Measurements from ENCODE around the gene RFTN2. TPM values are rescaled to one million over a fixed set of nuclear protein-coding genes. Genes with fewer than 3 reads are reported as not detected.

Gene RFTN2
- total and polyA plus RNA-seq, 2 of the 13 experiments (the other 11 are each of a cell fraction or from before 2014, with no cell fraction given), result not detected

DNA sequence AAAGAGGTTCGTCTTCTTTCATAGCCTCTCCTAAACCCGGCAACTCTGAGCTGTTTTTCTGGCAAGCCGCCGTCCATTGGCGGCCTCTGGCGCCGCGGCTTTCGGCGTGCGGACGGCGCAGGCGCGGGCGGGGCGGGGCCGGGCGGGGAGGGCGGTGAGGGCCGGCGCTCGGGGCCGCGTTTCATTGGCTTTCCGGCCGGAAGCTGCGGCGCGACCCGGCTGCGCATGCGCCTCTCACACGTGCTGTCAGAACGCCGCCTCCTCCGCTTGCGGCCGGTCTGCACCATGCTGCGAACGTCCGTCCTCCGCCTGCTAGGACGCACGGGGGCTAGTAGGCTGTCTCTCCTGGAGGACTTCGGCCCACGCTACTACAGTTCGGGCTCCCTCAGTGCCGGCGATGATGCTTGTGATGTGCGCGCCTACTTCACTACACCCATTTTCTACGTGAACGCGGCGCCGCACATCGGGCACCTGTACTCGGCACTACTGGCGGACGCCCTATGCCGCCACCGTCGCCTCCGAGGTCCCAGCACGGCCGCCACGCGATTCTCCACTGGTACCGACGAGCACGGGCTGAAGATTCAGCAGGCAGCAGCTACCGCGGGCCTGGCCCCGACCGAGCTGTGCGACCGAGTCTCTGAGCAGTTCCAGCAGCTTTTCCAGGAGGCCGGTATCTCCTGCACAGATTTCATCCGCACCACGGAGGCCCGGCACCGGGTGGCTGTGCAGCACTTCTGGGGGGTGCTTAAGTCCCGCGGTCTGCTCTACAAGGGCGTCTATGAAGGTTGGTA is 29.9 kb upstream of the RFTN2 start, which contains the start of gene MARS2:
TSS of gene MARS2 (plus strand) at position 249 of the 791 bp plus-strand sequence. CDS start at position 286, 37 bp downstream.
- in situ Hi-C loops (cut with HindIII; ENCODE audit: extremely low pct_ligation_motif_present, low pct_unique_long_range_greater_than_20kb) (loop anchor here (5.0 to 10.0 kb wide), 2 partner anchors 72 to 191 kb away; partner anchors contain the start of gene MOB4), intact Hi-C loops (cut with micrococcal nuclease; ENCODE audit: unreplicated experiment) (loop anchor here (1.0 to 10.0 kb wide), 4 partner anchors 189 to 311 kb away; partner anchors contain the start of genes COQ10B, MOB4 and SF3B1)
- FAIRE-seq (no peak), DNase-seq (ENCODE audit: low spot score) (peak; percentile 88), ATAC-seq (peak; percentile 88)
- ChIA-PET CTCF (ENCODE audit: low intra/inter-chr PET ratio, low total read pairs) (interaction anchor here (1.1 kb wide), 1 partner anchor 72 kb away, joined by 3 read pairs; no protein-coding TSS in a partner anchor), POLR2A (interaction anchor here (0.6 to 2.9 kb wide), 10 partner anchors 19 to 270 kb away, joined by 3 to 40 read pairs (median 6); partner anchors contain the start of genes COQ10B, HSPD1, HSPE1 and MOB4)
- Histone ChIP-seq H3K27ac (ENCODE audit: extremely low read length, insufficient read depth, low read length) (peak within 1 kb of the TSS; percentile 54), H3K9ac (ENCODE audit: insufficient read depth, low read depth, low read length) (peak within 1 kb of the TSS; percentile 73), H3K4me2 (ENCODE audit: low read depth, low read length) (peak within 1 kb of the TSS; percentile 92), H3K27me3 (ENCODE audit: control insufficient read depth in 1 of 2, insufficient read depth in 2 of 2, low read length in 2 of 2) (no peaks in the 10 kb centered on the region; a peak in 1 of 5 replicates), H3K4me3 (replicated peaks in 1 of 3; ENCODE audit: insufficient read depth in 1 of 3, low read depth in 2 of 3, low read length in 3 of 3) (peak within 1 kb of the TSS; percentile 60 to 86 (median 85)), H3K79me2 (ENCODE audit: insufficient read depth, low read length) (peaks cover 41% of the 10 kb centered on the region), H4K20me1 (ENCODE audit: insufficient read depth, low read length) (peaks cover 22% of the 10 kb centered on the region), H3K36me3 (replicated peaks in 1 of 2; ENCODE audit: control insufficient read depth in 1 of 2, insufficient read depth in 2 of 2, low read length in 2 of 2) (peaks cover 0 to 5% of the 10 kb centered on the region in 2 experiments; a peak in 2 of 5 replicates), H3K9me3 (ENCODE audit: low read length) (no peaks in the 10 kb centered on the region), H2AFZ (ENCODE audit: low read length) (peak within 1 kb of the TSS; percentile 99), H3K4me1 (ENCODE audit: insufficient read depth, low read length) (peaks cover 30% of the 10 kb centered on the region)
- 0% methylated on average over 37 of the region's 86 CpGs for WGBS (ENCODE audit: low lambda C conversion rate)
- TSS peak; percentile 51 for BruUV-seq (replicated peaks)
- no peak for TF ChIP-seq ZSCAN12 (CRISPR knock-in tag; IDR thresholded peaks at IDR 0.05)
- TF ChIP-seq, protein P1, sequence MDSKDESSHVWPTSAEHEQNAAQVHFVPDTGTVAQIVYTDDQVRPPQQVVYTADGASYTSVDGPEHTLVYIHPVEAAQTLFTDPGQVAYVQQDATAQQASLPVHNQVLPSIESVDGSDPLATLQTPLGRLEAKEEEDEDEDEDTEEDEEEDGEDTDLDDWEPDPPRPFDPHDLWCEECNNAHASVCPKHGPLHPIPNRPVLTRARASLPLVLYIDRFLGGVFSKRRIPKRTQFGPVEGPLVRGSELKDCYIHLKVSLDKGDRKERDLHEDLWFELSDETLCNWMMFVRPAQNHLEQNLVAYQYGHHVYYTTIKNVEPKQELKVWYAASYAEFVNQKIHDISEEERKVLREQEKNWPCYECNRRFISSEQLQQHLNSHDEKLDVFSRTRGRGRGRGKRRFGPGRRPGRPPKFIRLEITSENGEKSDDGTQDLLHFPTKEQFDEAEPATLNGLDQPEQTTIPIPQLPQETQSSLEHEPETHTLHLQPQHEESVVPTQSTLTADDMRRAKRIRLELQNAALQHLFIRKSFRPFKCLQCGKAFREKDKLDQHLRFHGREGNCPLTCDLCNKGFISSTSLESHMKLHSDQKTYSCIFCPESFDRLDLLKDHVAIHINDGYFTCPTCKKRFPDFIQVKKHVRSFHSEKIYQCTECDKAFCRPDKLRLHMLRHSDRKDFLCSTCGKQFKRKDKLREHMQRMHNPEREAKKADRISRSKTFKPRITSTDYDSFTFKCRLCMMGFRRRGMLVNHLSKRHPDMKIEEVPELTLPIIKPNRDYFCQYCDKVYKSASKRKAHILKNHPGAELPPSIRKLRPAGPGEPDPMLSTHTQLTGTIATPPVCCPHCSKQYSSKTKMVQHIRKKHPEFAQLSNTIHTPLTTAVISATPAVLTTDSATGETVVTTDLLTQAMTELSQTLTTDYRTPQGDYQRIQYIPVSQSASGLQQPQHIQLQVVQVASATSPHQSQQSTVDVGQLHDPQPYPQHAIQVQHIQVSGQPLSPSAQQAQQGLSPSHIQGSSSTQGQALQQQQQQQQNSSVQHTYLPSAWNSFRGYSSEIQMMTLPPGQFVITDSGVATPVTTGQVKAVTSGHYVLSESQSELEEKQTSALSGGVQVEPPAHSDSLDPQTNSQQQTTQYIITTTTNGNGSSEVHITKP (CRISPR knock-in tag; IDR thresholded peaks at IDR 0.05; ENCODE audit: low read depth), result peak; percentile 58; the same call in 1 of the 2 replicates
- TF ChIP-seq ZNF780A (CRISPR knock-in tag; IDR thresholded peaks at IDR 0.05), result 0 out of 2 replicates have a peak, but pooled peaks have one; percentile 74
- no peak for TF ChIP-seq ZNF83 (CRISPR knock-in tag; IDR thresholded peaks at IDR 0.05; ENCODE audit: borderline replicate concordance)
- no peak for TF ChIP-seq BCL6 (CRISPR knock-in tag; IDR thresholded peaks at IDR 0.05)
- TF ChIP-seq, protein P2, sequence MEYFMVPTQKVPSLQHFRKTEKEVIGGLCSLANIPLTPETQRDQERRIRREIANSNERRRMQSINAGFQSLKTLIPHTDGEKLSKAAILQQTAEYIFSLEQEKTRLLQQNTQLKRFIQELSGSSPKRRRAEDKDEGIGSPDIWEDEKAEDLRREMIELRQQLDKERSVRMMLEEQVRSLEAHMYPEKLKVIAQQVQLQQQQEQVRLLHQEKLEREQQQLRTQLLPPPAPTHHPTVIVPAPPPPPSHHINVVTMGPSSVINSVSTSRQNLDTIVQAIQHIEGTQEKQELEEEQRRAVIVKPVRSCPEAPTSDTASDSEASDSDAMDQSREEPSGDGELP (IDR thresholded peaks at IDR 0.05; ENCODE audit: borderline replicate concordance, low read depth), result no peak
- no peak for TF ChIP-seq SP1 (IDR thresholded peaks at IDR 0.05)
- peak; percentile 55; the same call in 1 of the 2 replicates for TF ChIP-seq SP1 (CRISPR knock-in tag; IDR thresholded peaks at IDR 0.05)
- peak; percentile 93 to 97 for TF ChIP-seq POLR2A (IDR thresholded peaks at IDR 0.05; ENCODE audit: insufficient read depth in 1 of 2, low read depth in 2 of 2, low read length in 2 of 2)
- TF ChIP-seq ZNF44 (CRISPR knock-in tag; IDR thresholded peaks at IDR 0.05), result peak; percentile 2; the same call in 1 of the 2 replicates
- TF ChIP-seq, protein P3, sequence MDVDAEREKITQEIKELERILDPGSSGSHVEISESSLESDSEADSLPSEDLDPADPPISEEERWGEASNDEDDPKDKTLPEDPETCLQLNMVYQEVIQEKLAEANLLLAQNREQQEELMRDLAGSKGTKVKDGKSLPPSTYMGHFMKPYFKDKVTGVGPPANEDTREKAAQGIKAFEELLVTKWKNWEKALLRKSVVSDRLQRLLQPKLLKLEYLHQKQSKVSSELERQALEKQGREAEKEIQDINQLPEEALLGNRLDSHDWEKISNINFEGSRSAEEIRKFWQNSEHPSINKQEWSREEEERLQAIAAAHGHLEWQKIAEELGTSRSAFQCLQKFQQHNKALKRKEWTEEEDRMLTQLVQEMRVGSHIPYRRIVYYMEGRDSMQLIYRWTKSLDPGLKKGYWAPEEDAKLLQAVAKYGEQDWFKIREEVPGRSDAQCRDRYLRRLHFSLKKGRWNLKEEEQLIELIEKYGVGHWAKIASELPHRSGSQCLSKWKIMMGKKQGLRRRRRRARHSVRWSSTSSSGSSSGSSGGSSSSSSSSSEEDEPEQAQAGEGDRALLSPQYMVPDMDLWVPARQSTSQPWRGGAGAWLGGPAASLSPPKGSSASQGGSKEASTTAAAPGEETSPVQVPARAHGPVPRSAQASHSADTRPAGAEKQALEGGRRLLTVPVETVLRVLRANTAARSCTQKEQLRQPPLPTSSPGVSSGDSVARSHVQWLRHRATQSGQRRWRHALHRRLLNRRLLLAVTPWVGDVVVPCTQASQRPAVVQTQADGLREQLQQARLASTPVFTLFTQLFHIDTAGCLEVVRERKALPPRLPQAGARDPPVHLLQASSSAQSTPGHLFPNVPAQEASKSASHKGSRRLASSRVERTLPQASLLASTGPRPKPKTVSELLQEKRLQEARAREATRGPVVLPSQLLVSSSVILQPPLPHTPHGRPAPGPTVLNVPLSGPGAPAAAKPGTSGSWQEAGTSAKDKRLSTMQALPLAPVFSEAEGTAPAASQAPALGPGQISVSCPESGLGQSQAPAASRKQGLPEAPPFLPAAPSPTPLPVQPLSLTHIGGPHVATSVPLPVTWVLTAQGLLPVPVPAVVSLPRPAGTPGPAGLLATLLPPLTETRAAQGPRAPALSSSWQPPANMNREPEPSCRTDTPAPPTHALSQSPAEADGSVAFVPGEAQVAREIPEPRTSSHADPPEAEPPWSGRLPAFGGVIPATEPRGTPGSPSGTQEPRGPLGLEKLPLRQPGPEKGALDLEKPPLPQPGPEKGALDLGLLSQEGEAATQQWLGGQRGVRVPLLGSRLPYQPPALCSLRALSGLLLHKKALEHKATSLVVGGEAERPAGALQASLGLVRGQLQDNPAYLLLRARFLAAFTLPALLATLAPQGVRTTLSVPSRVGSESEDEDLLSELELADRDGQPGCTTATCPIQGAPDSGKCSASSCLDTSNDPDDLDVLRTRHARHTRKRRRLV (CRISPR knock-in tag; IDR thresholded peaks at IDR 0.05), result peak; percentile 83
- peak; percentile 85 for TF ChIP-seq ZNF317 (CRISPR knock-in tag; IDR thresholded peaks at IDR 0.05)
- TF ChIP-seq TSC22D2 (CRISPR knock-in tag; IDR thresholded peaks at IDR 0.05; ENCODE audit: borderline replicate concordance), result no peak

Measured in HepG2 (cell line).